HepG2 (cell line): ENCODE measurements around the gene CPXM1. TPM values are rescaled to one million over a fixed set of nuclear protein-coding genes. Genes with fewer than 3 reads are reported as not detected.

Experiments
- ATAC-seq: fragments of 200-7000 bp; cut with Tn5 transposase; 3 replicates; pipeline ENCODE4 v1.9.1; 2020; ENCODE audit warnings: mild to moderate bottlenecking, moderate library complexity
- BruUV-seq: library from RNA; stranded (reverse); fragments of 400-500 nt; replicated peaks from 2 replicates; lab custom pipeline; 2021; lab: Mats Ljungman, UMichigan
- CTCF ChIA-PET: fragments of 300-600 bp; formaldehyde crosslinking; extraction: SDS; loops from one replicate; lab custom pipeline; 2021; ENCODE audit warnings: low total read pairs, inconsistent platforms, low intra/inter-chr PET ratio; lab: Yijun Ruan, JAX
- POLR2A ChIA-PET: fragments of 350-600 bp; sonication (Branson Sonifier 250); formaldehyde crosslinking; loops from one replicate; lab custom pipeline; 2020; ENCODE audit warnings: antibody characterized with exemption, inconsistent platforms; lab: Yijun Ruan, JAX
- DNase-seq: peaks from one replicate; pipeline ENCODE4 v3.0.0-alpha.2; 2015; ENCODE audit warnings: low spot score
- FAIRE-seq: peaks from 3 replicates; lab custom pipeline; 2011; peaks lifted over from hg19 to GRCh38; lab: Jason Lieb, UNC
- H2AFZ ChIP-seq: one replicate; pipeline ENCODE4 v1.6.1; 2011; ENCODE audit warnings: low read length, inconsistent platforms
- H3K27ac ChIP-seq: fragments of 300-600 bp; 3 replicates; pipeline ENCODE4 v1.8.0; 2011; ENCODE audit warnings: mixed run types, mild to moderate bottlenecking, mixed read lengths, low read length, inconsistent platforms; ENCODE audit not compliant: insufficient read depth; ENCODE audit errors: extremely low read length
- H3K27me3 ChIP-seq, 2 experiments: fragments of 200-600 bp in 1 of 2; 2 replicates in 1 of 2; 3 replicates in 1 of 2; pipeline versions ENCODE4 v1.6.0 to v1.8.0; 2011; ENCODE audit warnings: low read length in 2 of 2, mild to moderate bottlenecking in 2 of 2, moderate library complexity in 2 of 2, inconsistent platforms in 1 of 2; ENCODE audit not compliant: insufficient read depth in 2 of 2, control insufficient read depth in 1 of 2
- H3K36me3 ChIP-seq, 2 experiments: fragments of 200-600 bp in 1 of 2; replicated peaks in 1 of 2; 2 replicates in 1 of 2; 3 replicates in 1 of 2; pipeline versions ENCODE4 v1.5.1 to v1.8.0; 2011; ENCODE audit warnings: low read length in 2 of 2, inconsistent platforms in 1 of 2; ENCODE audit not compliant: insufficient read depth in 2 of 2, control insufficient read depth in 1 of 2
- H3K4me1 ChIP-seq: 2 replicates; pipeline ENCODE4 v1.5.1; 2012; ENCODE audit warnings: low read length, inconsistent platforms; ENCODE audit not compliant: insufficient read depth
- H3K4me2 ChIP-seq: 2 replicates; pipeline ENCODE4 v1.6.0; 2011; ENCODE audit warnings: low read depth, low read length, inconsistent platforms
- H3K4me3 ChIP-seq, 3 experiments: fragments of 200-600 bp in 1 of 3; sonication (generic), shearing (Covaris generic) in 1 of 3; replicated peaks in 1 of 3; 2 replicates each; pipeline ENCODE4 v1.5.1; 2011 to 2016; ENCODE audit warnings: low read length in 3 of 3, inconsistent platforms in 2 of 3, low read depth in 2 of 3, mild to moderate bottlenecking in 2 of 3, control low read depth in 1 of 3, mixed read lengths in 1 of 3; ENCODE audit not compliant: insufficient read depth in 1 of 3
- H3K79me2 ChIP-seq: one replicate; pipeline ENCODE4 v1.6.1; 2011; ENCODE audit warnings: low read length, inconsistent platforms; ENCODE audit not compliant: insufficient read depth
- H3K9ac ChIP-seq: 2 replicates; pipeline ENCODE4 v1.6.0; 2011; ENCODE audit warnings: mild to moderate bottlenecking, low read depth, low read length, inconsistent platforms; ENCODE audit not compliant: insufficient read depth
- H3K9me3 ChIP-seq: 2 replicates; pipeline ENCODE4 v1.5.1; 2012; ENCODE audit warnings: mild to moderate bottlenecking, low read length
- H4K20me1 ChIP-seq: 2 replicates; pipeline ENCODE4 v1.6.0; 2011; ENCODE audit warnings: inconsistent platforms, mild to moderate bottlenecking, low read length, moderate library complexity; ENCODE audit not compliant: insufficient read depth
- CBX5 ChIP-seq: sonication (generic); formaldehyde crosslinking; IDR thresholded peaks from 2 replicates; pipeline ENCODE4 v1.4.0; 2020; ENCODE audit warnings: missing genetic modification reagents, borderline replicate concordance
- EZH2 ChIP-seq: conservative IDR thresholded peaks from 2 replicates; pipeline ENCODE4 v1.6.1; 2012; ENCODE audit warnings: mild to moderate bottlenecking, low read depth, low read length, moderate library complexity
- FOXA3 ChIP-seq: IDR thresholded peaks from 2 replicates; pipeline ENCODE4 v1.6.1; 2016; ENCODE audit warnings: missing genetic modification reagents, missing compliant biosample characterization
- KAT7 ChIP-seq: IDR thresholded peaks from 2 replicates; pipeline ENCODE4 v1.6.1; 2018; ENCODE audit warnings: borderline replicate concordance, missing compliant biosample characterization
- KLF6 ChIP-seq: IDR thresholded peaks from 2 replicates; pipeline ENCODE4 v1.8.0; 2016; ENCODE audit warnings: missing biosample characterization, missing genetic modification reagents
- MXI1 ChIP-seq: IDR thresholded peaks from 3 replicates; pipeline ENCODE4 v1.6.1; 2012; ENCODE audit warnings: low read depth, low read length, inconsistent platforms, borderline replicate concordance
- PAX8 ChIP-seq: sonication (generic); formaldehyde crosslinking; IDR thresholded peaks from 2 replicates; pipeline ENCODE4 v1.8.0; 2022; ENCODE audit warnings: mild to moderate bottlenecking, missing genetic modification reagents, borderline replicate concordance
- RORA ChIP-seq: sonication (generic); formaldehyde crosslinking; IDR thresholded peaks from 2 replicates; pipeline ENCODE4 v1.5.0; 2020; ENCODE audit warnings: mild to moderate bottlenecking, missing genetic modification reagents, moderate library complexity
- SRSF1 ChIP-seq: fragments of 200-400 bp; formaldehyde crosslinking; optimal IDR thresholded peaks from 2 replicates; pipeline ENCODE3; 2017; ENCODE audit warnings: mild to moderate bottlenecking, low read depth, low read length, moderate library complexity
- TERF1 ChIP-seq: sonication (generic); formaldehyde crosslinking; IDR thresholded peaks from 2 replicates; pipeline ENCODE4 v1.8.0; 2022; ENCODE audit warnings: mild to moderate bottlenecking, missing genetic modification reagents, moderate library complexity
- ZNF800 ChIP-seq: sonication (generic); formaldehyde crosslinking; IDR thresholded peaks from 2 replicates; pipeline ENCODE4 v1.4.0; 2020; ENCODE audit warnings: missing genetic modification reagents
- WGBS: methylation state at CpG from one replicate; pipeline ENCODE4 v1.1.6; 2017; ENCODE audit warnings: low lambda C conversion rate; 5-methylcytosine and 5-hydroxymethylcytosine counted together
- in situ Hi-C: cut with HindIII; loops from 2 replicates; pipeline ENCODE4 v1.10.0; 2017; ENCODE audit warnings: low pct_unique_long_range_greater_than_20kb; ENCODE audit not compliant: extremely low pct_ligation_motif_present
- intact Hi-C: fragments of 100-400 bp; cut with micrococcal nuclease; formaldehyde crosslinking; loops from one replicate; pipeline ENCODE4 v1.10.0; 2022; ENCODE audit not compliant: unreplicated experiment
- polyA plus RNA-seq, 8 experiments: library from polyadenylated mRNA; depleted of rRNA in 3 of 8; stranded (reverse) in 7 of 8; unstranded in 1 of 8; fragments of >200 nt; fragmentation: Illumina TruSeq in 4 of 8; extraction: Trizol in 4 of 8; gene quantifications; 2 replicates each; pipeline versions ENCODE4 v1.2.1 to v1.2.3, GENCODE V29; 2011 to 2016; ENCODE audit warnings: low read depth in 4 of 8, missing spikeins in 1 of 8, mixed read lengths in 1 of 8; ENCODE audit not compliant: insufficient read depth in 1 of 8
- total RNA-seq, 5 experiments: library from RNA; depleted of rRNA; stranded (reverse); fragments of >200 nt; fragmentation: Illumina TruSeq; extraction: Trizol; gene quantifications; 2 replicates each; pipeline ENCODE4 v1.2.3, GENCODE V29; 2016; ENCODE audit warnings: low read depth in 1 of 5
- TF ChIP-seq, protein P1 (sequence below): sonication (generic); formaldehyde crosslinking; IDR thresholded peaks from 2 replicates; pipeline ENCODE4 v1.4.0; 2020; ENCODE audit warnings: missing genetic modification reagents, borderline replicate concordance
- TF ChIP-seq, protein P2 (sequence below): sonication (generic); formaldehyde crosslinking; IDR thresholded peaks from 2 replicates; pipeline ENCODE4 v1.4.0; 2020; ENCODE audit warnings: missing genetic modification reagents
- TF ChIP-seq, protein P3 (sequence below): sonication (generic); formaldehyde crosslinking; IDR thresholded peaks from 2 replicates; pipeline ENCODE4 v1.4.0; 2020; ENCODE audit warnings: missing genetic modification reagents

The CPXM1 gene
- total and polyA plus RNA-seq, 2 of the 13 experiments (the other 11 are each of a cell fraction or from before 2014, with no cell fraction given): 0.07 TPM; not detected in 1

DNA sequence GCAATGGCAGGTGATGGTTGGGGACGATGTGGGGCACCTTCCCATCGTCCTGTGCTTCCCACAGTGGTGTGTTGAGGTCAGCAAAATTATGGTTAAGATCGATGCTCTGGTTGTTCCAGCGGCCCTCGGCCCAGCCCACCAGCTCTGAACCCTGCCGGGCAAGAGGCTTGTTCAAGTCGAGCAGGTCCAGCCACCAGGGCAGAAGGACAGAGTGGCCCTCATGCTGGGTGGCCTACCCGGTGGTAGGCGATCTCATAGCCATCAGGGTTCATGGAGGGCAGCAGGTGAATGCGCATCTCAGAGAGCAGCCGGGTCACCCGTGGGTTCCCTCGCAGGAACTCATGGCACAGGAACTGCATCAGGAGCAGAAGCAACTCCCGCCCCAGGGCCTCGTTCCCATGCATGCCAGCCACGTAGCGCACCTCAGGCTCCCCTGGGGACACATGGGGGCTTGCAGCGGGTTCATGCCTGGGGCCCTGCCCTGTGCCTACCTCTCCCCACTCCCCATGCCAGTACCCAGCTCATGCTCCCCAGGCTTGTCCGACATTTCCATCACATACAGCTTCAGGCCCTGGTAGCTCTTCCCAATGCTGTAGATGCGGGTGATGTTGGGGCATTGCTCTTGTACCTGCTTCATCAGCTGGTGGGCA lies 4.3 kb downstream of the CPXM1 start:
- no peak for TF ChIP-seq KLF6 (CRISPR knock-in tag)
- no peak for TF ChIP-seq KAT7 (CRISPR knock-in tag)
- TF ChIP-seq FOXA3: no peak
- no peak for TF ChIP-seq CBX5 (CRISPR knock-in tag)
- no peak for TF ChIP-seq PAX8 (CRISPR knock-in tag)
- no peak for TF ChIP-seq ZNF800
- TF ChIP-seq, protein P1, sequence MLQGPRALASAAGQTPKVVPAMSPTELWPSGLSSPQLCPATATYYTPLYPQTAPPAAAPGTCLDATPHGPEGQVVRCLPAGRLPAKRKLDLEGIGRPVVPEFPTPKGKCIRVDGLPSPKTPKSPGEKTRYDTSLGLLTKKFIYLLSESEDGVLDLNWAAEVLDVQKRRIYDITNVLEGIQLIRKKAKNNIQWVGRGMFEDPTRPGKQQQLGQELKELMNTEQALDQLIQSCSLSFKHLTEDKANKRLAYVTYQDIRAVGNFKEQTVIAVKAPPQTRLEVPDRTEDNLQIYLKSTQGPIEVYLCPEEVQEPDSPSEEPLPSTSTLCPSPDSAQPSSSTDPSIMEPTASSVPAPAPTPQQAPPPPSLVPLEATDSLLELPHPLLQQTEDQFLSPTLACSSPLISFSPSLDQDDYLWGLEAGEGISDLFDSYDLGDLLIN: no peak
- TF ChIP-seq EZH2: no peak
- TF ChIP-seq MXI1: no peak
- no peak for TF ChIP-seq RORA (CRISPR knock-in tag)
- no peak for TF ChIP-seq TERF1 (CRISPR knock-in tag)
- TF ChIP-seq, protein P2, sequence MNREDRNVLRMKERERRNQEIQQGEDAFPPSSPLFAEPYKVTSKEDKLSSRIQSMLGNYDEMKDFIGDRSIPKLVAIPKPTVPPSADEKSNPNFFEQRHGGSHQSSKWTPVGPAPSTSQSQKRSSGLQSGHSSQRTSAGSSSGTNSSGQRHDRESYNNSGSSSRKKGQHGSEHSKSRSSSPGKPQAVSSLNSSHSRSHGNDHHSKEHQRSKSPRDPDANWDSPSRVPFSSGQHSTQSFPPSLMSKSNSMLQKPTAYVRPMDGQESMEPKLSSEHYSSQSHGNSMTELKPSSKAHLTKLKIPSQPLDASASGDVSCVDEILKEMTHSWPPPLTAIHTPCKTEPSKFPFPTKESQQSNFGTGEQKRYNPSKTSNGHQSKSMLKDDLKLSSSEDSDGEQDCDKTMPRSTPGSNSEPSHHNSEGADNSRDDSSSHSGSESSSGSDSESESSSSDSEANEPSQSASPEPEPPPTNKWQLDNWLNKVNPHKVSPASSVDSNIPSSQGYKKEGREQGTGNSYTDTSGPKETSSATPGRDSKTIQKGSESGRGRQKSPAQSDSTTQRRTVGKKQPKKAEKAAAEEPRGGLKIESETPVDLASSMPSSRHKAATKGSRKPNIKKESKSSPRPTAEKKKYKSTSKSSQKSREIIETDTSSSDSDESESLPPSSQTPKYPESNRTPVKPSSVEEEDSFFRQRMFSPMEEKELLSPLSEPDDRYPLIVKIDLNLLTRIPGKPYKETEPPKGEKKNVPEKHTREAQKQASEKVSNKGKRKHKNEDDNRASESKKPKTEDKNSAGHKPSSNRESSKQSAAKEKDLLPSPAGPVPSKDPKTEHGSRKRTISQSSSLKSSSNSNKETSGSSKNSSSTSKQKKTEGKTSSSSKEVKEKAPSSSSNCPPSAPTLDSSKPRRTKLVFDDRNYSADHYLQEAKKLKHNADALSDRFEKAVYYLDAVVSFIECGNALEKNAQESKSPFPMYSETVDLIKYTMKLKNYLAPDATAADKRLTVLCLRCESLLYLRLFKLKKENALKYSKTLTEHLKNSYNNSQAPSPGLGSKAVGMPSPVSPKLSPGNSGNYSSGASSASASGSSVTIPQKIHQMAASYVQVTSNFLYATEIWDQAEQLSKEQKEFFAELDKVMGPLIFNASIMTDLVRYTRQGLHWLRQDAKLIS (CRISPR knock-in tag): no peak
- TF ChIP-seq, protein P3, sequence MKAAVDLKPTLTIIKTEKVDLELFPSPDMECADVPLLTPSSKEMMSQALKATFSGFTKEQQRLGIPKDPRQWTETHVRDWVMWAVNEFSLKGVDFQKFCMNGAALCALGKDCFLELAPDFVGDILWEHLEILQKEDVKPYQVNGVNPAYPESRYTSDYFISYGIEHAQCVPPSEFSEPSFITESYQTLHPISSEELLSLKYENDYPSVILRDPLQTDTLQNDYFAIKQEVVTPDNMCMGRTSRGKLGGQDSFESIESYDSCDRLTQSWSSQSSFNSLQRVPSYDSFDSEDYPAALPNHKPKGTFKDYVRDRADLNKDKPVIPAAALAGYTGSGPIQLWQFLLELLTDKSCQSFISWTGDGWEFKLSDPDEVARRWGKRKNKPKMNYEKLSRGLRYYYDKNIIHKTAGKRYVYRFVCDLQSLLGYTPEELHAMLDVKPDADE: no peak
- no peak for TF ChIP-seq SRSF1
- Histone ChIP-seq H3K4me2 (no peak overlapping the region), H4K20me1 (no peaks in the 10 kb centered on the region), H3K79me2 (no peaks in the 10 kb centered on the region), H3K27ac (no peak overlapping the region), H3K9ac (no peak overlapping the region), H3K4me3 (no peak overlapping the region), H2AFZ (no peak overlapping the region), H3K9me3 (no peaks in the 10 kb centered on the region), H3K4me1 (peaks cover 5% of the 10 kb centered on the region), H3K36me3 (no peaks in the 10 kb centered on the region), H3K27me3 (peaks cover 22 to 84% of the 10 kb centered on the region in 2 experiments)
- BruUV-seq: no TSS peak
- CTCF ChIA-PET: no interaction called here
- no peak for DNase-seq
- FAIRE-seq: no peak
- WGBS: 39% methylated on average over 11 of the region's 20 CpGs
- POLR2A ChIA-PET: no interaction called here
- intact Hi-C loops (no loop called here), in situ Hi-C loops (no loop called here)
- ATAC-seq: no peak
